ENCODE measurements around the gene CEBPE.
A peak's percentile ranks its signal among the peaks of the same experiment; 100 is the strongest.

Gene CEBPE

DNA sequence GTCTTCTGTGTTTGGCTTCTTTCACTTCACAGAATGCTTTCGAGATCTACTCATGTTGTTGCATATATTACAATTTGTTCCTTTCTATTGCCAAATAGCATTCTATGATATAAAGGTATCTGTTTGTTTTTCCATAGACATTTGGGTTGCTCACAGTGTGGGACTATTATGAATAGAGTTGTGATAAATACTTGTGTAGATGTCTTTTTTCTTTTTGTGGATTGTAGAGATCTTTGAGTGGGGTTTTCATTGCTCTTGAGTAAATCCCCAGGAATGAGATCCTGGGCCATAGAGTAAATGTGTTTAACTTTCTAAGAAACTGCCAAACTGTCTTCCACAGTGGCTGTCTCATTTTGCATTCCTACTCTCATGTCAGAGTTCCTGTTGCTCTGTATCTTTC is 24.9 kb upstream of the CEBPE start:
- DNase-seq (ENCODE audit: low read depth, low spot score) = no peak

- DNase-seq (ENCODE audit: low read depth, low spot score) = no peak
Observed at GRCh38 chr14:23142826-23143225, 23.8 kb upstream of the CEBPE start.

- peak; percentile 91 for DNase-seq (ENCODE audit: low read depth, low spot score)
Observed at GRCh38 chr14:23141706-23142444, 22.8 kb upstream of the CEBPE start.

DNA sequence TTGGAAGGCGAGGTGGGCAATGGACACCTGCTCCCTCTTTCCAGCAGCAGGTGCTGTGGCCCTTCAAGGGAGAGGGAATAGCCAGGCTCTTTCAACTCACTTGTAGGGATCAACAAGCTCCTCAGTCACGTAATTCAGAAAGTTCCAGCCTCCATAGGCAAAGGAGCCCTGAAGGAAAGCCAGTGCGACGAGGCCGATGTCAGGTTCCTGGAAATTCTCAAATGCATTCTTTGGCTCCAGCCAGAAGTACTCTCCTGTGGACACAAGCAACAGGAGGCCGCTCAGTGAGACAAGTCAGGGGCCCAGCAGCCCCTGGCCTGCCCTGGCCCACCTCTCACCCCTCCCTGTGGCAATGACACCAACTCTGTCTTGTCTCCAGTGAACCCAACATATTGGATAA is 21.3 kb upstream of the CEBPE start:
- DNase-seq (ENCODE audit: low read depth, low spot score) = no peak

DNA sequence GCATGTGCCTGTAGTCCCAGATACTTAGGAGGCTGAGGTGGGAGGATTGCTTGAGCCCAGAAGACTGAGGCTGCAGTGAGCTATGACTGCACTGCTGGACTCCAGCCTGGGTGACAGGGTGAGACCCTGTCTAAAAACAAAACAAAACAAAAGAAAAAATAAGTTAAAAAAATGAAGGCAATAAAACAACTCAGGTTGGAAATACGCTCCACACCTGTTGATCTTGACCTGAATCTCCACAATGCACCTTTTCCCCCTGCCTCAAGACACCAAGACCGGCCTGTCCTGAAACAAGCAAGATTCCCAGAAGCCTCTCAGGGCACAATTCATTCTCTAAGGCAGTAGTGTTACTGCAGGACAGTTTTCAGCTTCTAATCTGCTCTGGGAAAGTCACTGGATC is 20.8 kb upstream of the CEBPE start:
- DNase-seq (ENCODE audit: low read depth, low spot score) = no peak

- DNase-seq (ENCODE audit: low read depth, low spot score) = no peak
Observed at GRCh38 chr14:23137813-23138535, 18.9 kb upstream of the CEBPE start.

GRCh38 chr14:23137192-23137812 is 18.2 kb upstream of the CEBPE start:
- peak; percentile 39 for DNase-seq (ENCODE audit: low read depth, low spot score)

DNA sequence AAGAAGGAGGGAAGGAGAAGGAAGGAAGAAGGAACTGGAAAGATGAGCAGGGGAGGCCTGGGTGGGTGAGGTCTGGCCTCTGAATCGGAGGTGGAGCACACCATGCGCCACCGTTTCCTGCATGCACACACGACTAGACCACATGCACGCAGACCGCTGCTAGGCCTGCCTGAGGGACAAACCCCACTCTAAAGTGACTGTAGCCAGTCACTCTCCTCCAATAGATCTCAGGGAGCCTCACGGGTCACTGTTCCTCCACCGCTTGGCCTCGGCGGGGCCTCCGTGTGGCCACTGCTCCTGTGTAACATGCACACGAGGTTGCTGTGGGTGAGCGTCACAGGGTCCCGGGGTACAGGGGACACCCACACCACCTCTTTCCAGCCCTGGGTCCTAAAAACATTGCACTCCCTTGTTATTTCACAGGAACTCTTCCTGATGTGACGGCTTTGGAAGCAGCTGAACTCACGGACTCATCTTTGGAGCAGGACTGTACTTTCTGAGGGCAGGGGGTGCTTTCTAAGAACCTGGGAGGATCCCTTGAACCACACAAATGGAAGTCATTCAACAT is 17.6 kb upstream of the CEBPE start:
- no peak for DNase-seq (ENCODE audit: low read depth, low spot score)

DNA sequence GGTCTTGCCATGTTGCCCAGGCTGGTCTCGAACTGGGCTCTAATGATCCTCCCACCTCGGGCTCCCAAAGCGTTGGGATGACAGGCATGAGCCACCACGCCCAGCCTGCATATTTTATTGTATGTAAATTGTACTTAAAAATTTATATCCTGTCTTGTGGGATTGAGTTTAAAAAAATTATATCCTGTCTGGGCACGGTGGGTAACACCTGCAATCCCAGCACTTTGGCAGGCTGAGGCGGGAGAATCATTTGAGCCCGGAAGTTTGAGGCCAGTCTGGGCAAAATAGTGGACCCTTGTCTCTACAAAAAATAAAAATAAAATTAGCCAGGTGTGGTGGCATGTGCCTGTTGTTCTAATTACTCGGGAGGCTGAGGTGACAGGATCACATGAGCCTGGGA is 13.9 kb upstream of the CEBPE start:
- DNase-seq (ENCODE audit: low read depth, low spot score) = no peak

GRCh38 chr14:23131482-23131881 is 12.4 kb upstream of the CEBPE start:
- DNase-seq (ENCODE audit: low read depth, low spot score) = no peak

DNA sequence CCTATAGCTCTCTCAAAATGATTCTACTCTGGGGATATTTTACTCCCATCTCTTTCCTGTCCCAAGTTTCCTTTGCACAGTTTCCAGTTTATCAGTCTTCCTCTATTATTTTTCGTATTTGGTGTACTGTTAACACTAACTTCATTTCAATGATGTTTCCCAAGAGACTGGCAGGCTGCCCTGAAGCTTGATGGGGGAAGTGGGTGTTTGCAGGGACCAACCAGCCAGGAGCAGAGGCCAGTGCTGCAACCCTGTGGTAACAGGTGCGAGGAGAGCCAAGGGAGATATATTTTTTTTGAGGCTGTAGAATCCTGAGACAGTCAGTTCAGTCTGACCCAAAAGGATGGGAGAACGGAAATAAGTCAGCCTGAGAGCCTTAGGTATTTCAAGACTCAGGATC is 11.8 kb upstream of the CEBPE start:
- DNase-seq (ENCODE audit: low read depth, low spot score) = no peak

- no peak for DNase-seq (ENCODE audit: low read depth, low spot score)
Observed at GRCh38 chr14:23129759-23130316, 10.8 kb upstream of the CEBPE start.

DNA sequence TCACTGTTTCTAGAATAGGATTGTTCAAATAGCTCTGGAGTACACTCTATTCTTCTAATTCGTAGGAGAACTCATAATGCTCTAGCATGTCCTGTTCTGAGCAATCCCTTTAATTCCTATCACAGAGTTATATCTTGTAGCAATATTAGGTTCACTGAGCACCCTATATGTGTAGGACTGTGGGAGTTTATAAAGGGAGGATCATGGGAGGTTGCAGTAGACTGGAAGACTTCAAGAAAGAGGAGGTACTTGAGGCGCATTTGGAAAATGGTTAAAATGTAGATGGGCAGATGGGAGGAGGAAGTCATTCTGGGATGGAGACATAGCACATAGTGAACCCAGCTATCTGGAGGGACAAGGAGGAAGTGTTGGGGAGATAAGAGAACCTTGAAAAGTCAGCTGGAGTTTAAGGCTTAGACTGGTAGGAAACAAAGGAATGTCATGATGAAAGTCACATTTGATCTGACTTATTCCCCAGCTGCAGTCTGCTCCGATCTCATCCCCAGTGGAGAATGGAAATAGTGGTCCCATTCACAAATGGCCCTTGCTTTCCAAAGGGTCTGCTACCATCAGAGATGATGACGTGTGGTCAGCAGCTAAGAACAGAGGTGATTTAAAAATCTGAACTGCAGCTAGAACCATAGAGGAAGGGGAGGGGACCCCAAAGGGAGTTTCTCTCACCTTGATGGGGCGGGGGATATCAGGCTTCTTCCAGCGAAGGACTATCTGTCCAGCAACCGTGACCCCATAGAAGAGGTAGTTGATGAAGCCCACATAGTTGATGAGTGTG is 10.1 kb upstream of the CEBPE start:
- DNase-seq (ENCODE audit: low read depth, low spot score) = no peak

GRCh38 chr14:23127861-23128260 is 8.8 kb upstream of the CEBPE start:
- DNase-seq (ENCODE audit: low read depth, low spot score) = no peak

DNA sequence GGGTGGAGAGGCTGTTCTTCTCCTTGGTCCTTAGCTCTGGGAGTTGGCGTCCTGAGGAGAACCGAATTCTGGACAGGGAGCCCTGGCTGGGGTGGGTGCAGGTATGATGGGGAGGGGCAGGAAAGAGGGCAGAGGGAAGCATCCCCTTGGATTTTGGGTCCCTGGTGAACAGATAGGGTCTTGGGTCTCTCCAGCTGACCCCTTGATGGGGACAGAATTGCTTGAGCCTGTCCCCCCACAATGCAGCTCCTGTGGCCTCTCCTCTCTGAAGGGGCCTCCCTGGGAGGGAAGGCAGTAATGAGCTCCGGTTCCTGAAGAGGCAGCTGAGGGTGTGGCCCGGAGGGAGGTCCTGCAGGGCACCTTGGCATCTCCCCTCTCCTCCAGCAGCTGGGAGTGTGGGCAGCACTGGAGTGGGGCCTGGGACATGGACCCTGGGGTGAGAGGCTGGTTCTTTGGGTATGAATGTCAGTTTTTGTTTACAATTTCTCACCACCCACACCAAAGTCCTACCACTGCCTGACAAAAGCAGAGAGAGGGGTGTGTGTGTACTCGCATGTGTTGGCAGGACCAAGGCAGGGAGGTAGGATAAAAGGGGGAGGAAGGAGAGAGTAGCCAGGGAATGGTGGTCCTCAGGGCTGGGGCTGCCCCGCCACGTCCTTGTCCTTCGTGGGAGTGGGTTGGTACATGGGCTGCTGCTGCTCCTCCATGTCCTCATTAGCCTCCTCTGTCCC is 7.7 kb upstream of the CEBPE start:
- DNase-seq (ENCODE audit: low read depth, low spot score) = no peak

GRCh38 chr14:23125933-23126524 is 7.0 kb upstream of the CEBPE start:
- DNase-seq (ENCODE audit: low read depth, low spot score) = no peak

GRCh38 chr14:23125011-23125410 is 6.0 kb upstream of the CEBPE start:
- DNase-seq (ENCODE audit: low read depth, low spot score) = no peak

DNA sequence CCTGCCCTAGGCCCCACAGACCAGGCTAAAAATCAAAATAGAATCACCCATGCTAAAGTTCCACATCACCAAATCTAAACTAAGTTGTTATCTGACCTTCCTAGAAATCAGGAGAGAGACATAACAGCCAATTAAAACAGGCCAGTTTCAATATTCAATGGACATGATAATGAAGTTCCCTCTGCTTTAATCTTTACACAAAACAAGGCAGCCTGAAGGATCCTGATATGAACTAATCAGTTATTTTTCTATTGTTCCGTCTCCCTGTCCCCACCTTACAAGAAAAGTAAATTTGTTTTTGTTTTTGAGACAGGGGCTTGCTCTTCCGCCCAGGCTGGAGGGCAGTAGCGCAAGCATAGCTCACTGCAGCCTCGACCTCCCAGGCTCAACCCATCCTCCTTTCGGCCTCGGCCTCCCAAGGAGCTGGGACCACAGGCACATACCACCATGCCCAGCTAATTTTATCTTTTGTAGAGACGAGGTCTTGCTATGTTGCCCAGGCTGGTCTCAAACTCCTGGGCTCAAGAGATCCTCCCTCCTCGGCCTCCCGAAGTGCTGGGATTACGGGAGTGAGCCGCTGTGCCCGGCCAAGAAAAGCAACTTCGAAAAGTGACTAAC is 5.4 kb upstream of the CEBPE start:
- DNase-seq (ENCODE audit: low read depth, low spot score) = no peak

- DNase-seq (ENCODE audit: low read depth, low spot score) = no peak
Observed at GRCh38 chr14:23123419-23123818, 4.4 kb upstream of the CEBPE start.

DNA sequence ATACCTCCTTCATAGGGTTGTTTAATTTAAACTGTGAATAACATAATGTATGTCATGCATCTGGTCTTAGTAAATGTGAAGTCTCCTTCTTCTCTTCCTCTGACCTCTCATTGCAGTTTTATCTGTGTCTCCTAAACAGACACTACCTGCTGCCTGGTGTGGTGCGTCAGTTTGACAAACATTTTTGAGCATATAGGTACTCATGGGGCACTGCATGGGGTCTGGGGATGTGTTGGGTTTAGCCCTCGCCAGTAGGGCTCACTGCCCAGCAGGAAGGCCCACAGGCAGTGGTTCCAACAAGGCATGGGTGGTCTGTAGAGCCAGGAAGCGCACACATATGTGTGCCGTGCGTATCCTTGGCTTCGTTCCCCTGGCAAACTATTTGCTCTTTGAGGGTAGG is 3.0 kb upstream of the CEBPE start:
- DNase-seq (ENCODE audit: low read depth, low spot score) = no peak

All from astrocyte of the hippocampus (primary cell).